ENCODE measurements around the gene SLC7A5.

The SLC7A5 gene

GRCh38 chr16:87850009-87851006 is 19.0 kb downstream of the SLC7A5 start:
- DNase-seq, result peak in 1 of 2 donors; percentile 81
- peaks cover 0 to 46% (median 25%) of the 10 kb centered on the region in 4 donors for H3K4me1 ChIP-seq
- H3K27me3 ChIP-seq, result no peaks in the 10 kb centered on the region
- H3K27ac ChIP-seq, result no peak overlapping the region
- H3K36me3 ChIP-seq, result peaks cover 0 to 4% (median 0%) of the 10 kb centered on the region in 3 donors
- intact Hi-C loops (cut with DNase I; ENCODE audit: low total_unique reads), result loop anchor here (5.0 kb wide), 1 partner anchor 57 kb away; no protein-coding TSS in a partner anchor
- TF ChIP-seq CTCF (IDR thresholded peaks at IDR 0.05), result peak; percentile 89 to 95
- H3K4me3 ChIP-seq, result no peak overlapping the region
- H3K9me3 ChIP-seq, result no peaks in the 10 kb centered on the region

- no peak for TF ChIP-seq CTCF (IDR thresholded peaks at IDR 0.05)
- Histone ChIP-seq H3K27me3 (no peaks in the 10 kb centered on the region), H3K27ac (no peak overlapping the region), H3K9me3 (no peaks in the 10 kb centered on the region), H3K36me3 (peaks cover 0 to 4% (median 0%) of the 10 kb centered on the region in 3 donors), H3K4me3 (no peak overlapping the region), H3K4me1 (peaks cover 0 to 40% (median 21%) of the 10 kb centered on the region in 4 donors)
- intact Hi-C loops (cut with DNase I; ENCODE audit: low total_unique reads), result loop anchor here (5.0 to 10.0 kb wide), 2 partner anchors 58 to 65 kb away; no protein-coding TSS in a partner anchor
- no peak for DNase-seq
Observed at GRCh38 chr16:87849419-87850008, 19.8 kb downstream of the SLC7A5 start.

DNA sequence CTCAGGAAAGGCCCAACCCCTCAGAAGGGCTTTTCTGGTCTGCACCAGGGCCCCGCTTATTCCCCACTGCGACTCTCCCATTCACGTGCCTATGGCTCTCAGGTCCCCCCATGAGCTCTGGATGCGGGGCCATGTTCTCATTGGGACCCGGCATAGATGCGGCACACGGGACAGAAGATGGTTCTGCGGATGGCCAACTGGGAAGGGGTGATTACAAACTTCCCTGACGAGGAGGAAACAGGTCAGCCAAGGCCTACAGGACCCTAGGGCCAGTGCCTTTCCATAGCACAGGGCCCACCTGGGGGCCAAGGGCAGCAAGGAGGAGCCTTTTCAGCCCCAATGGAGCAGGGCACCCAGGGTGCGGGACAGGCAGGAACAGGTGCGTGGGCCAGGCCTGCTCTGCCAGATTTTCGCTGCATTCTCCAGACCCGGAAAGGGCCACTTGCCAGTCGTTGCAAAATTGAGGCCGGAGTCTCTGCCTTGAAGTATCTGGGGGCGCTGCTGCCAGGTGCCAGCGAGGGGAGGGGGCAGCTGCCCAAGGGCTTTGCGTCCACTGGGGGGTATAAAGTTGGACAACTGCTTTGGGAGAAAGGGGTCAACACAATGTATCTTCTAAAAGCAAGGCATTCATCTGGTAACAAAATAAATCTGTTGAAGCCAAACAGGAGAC is 20.5 kb downstream of the SLC7A5 start:
- DNase-seq, result no peak
- no peak overlapping the region for H3K4me3 ChIP-seq
- peaks cover 0 to 3% of the 10 kb centered on the region in 2 donors for H3K27me3 ChIP-seq
- H3K27ac ChIP-seq, result no peak overlapping the region
- H3K36me3 ChIP-seq, result peaks cover 0 to 4% (median 0%) of the 10 kb centered on the region in 3 donors
- H3K4me1 ChIP-seq, result peaks cover 0 to 33% (median 14%) of the 10 kb centered on the region in 4 donors
- no peak for TF ChIP-seq CTCF (IDR thresholded peaks at IDR 0.05)
- intact Hi-C loops (cut with DNase I; ENCODE audit: low total_unique reads), result loop anchor here (10.0 kb wide), 1 partner anchor 64 kb away; no protein-coding TSS in a partner anchor
- H3K9me3 ChIP-seq, result no peaks in the 10 kb centered on the region

GRCh38 chr16:87847785-87848675 is 21.3 kb downstream of the SLC7A5 start:
- Histone ChIP-seq H3K4me1 (peaks cover 0 to 26% (median 9%) of the 10 kb centered on the region in 4 donors), H3K36me3 (peaks cover 0 to 4% (median 0%) of the 10 kb centered on the region in 3 donors), H3K27ac (no peak overlapping the region), H3K4me3 (no peak overlapping the region), H3K9me3 (no peaks in the 10 kb centered on the region), H3K27me3 (peaks cover 0 to 3% of the 10 kb centered on the region in 2 donors)
- TF ChIP-seq CTCF (IDR thresholded peaks at IDR 0.05), result no peak
- intact Hi-C loops (cut with DNase I; ENCODE audit: low total_unique reads), result loop anchor here (10.0 kb wide), 1 partner anchor 63 kb away; no protein-coding TSS in a partner anchor
- DNase-seq, result no peak
